K562 (cell line): ENCODE data around the gene CHGA. TPM values are rescaled to one million over a fixed set of nuclear protein-coding genes. Genes with fewer than 3 reads are reported as not detected.
A peak's percentile ranks its signal among the peaks of the same experiment; 100 is the strongest.

Source experiments
- CBFA2T3 ChIP-seq: fragments of 450-650 bp; IDR thresholded peaks from 2 replicates; pipeline ENCODE4 v1.6.1; 2017
- E2F6 ChIP-seq, 2 experiments: IDR thresholded peaks; 2 replicates each; pipeline ENCODE4 v1.6.1; 2011; ENCODE audit warnings: borderline replicate concordance in 1 of 2, control low read depth in 1 of 2, low read depth in 1 of 2, low read length in 1 of 2, mild to moderate bottlenecking in 1 of 2, mixed read lengths in 1 of 2, moderate library complexity in 1 of 2; ENCODE audit not compliant: insufficient read depth in 1 of 2, insufficient read length in 1 of 2, poor library complexity in 1 of 2, severe bottlenecking in 1 of 2; ENCODE audit errors: extremely low read depth in 1 of 2
- EZH2 ChIP-seq: IDR thresholded peaks from 2 replicates; pipeline ENCODE4 v1.6.1; 2012; ENCODE audit warnings: low read depth, mild to moderate bottlenecking, inconsistent platforms, low read length, borderline replicate concordance
- MGA ChIP-seq: fragments of 450-650 bp; IDR thresholded peaks from 2 replicates; pipeline ENCODE4 v1.6.1; 2016; ENCODE audit warnings: mild to moderate bottlenecking, moderate library complexity
- RAD51 ChIP-seq: fragments of 450-650 bp; IDR thresholded peaks from 2 replicates; pipeline ENCODE4 v1.7.1; 2016; ENCODE audit warnings: low read depth, mild to moderate bottlenecking, borderline replicate concordance
- RHOXF2B ChIP-seq: fragments of 250-450 bp; sonication (Bioruptor Pico); conservative IDR thresholded peaks from 2 replicates; pipeline ENCODE4 v1.5.1; 2021
- SP1 ChIP-seq: sonication (generic); formaldehyde crosslinking; IDR thresholded peaks from 2 replicates; pipeline ENCODE4 v1.8.1; 2022; ENCODE audit warnings: mild to moderate bottlenecking, missing genetic modification reagents
- TFAP4 ChIP-seq: sonication (generic); formaldehyde crosslinking; IDR thresholded peaks from 2 replicates; pipeline ENCODE4 v1.8.0; 2022; ENCODE audit warnings: missing genetic modification reagents, mild to moderate bottlenecking, moderate library complexity, borderline replicate concordance
- ZNF644 ChIP-seq: fragments of 200-800 bp; sonication (Bioruptor generic); IDR thresholded peaks from 2 replicates; pipeline ENCODE4 v1.6.1; 2016; ENCODE audit warnings: low read depth, missing genetic modification characterization, missing compliant biosample characterization
- polyA plus RNA-seq, 8 experiments: library from polyadenylated mRNA; depleted of rRNA in 4 of 8; stranded (reverse) in 5 of 8; unstranded in 3 of 8; fragments of >200 nt; fragmentation: Nextera tagmentation in 2 of 8; fragmentation: Illumina TruSeq in 1 of 8; extraction: Ambion mirVana in 2 of 8; extraction: Trizol in 1 of 8; gene quantifications; 2 replicates each; pipeline versions ENCODE4 v1.2.1 to v1.2.3, GENCODE V29; 2011 to 2014; ENCODE audit warnings: inconsistent platforms in 1 of 8, missing spikeins in 1 of 8
- total RNA-seq, 7 experiments: library from RNA; depleted of rRNA in 6 of 7; stranded (reverse); fragments of >200 nt in 6 of 7; fragmentation: Illumina TruSeq in 2 of 7; extraction: Trizol in 2 of 7; gene quantifications; 2 replicates each; pipeline versions ENCODE4 v1.2.1 to v1.2.3, GENCODE V29; 2011 to 2021; ENCODE audit warnings: low replicate concordance in 1 of 7

CHGA gene
- total and polyA plus RNA-seq, 9 of the 15 experiments (the other 6 are each of a cell fraction or from before 2014, with no cell fraction given) = not detected

- TF ChIP-seq RHOXF2B = no peak
- peak; percentile 47 for TF ChIP-seq CBFA2T3
- peak; percentile 60 for TF ChIP-seq MGA
- peak; percentile 79; the same call in 1 of the 2 replicates for TF ChIP-seq TFAP4 (CRISPR knock-in tag)
- TF ChIP-seq E2F6 (IDR thresholded peaks at IDR 0.05; ENCODE audit: borderline replicate concordance in 1 of 2, extremely low read depth in 1 of 2, insufficient read depth in 1 of 2, insufficient read length in 1 of 2, low read depth in 1 of 2, low read length in 1 of 2, poor library complexity in 1 of 2, severe bottlenecking in 1 of 2) = peak in 1 of 2 experiments; percentile 37
- TF ChIP-seq ZNF644 (tag) = no peak
- TF ChIP-seq RAD51 = peak; percentile 48; the same call in 1 of the 2 replicates
- TF ChIP-seq EZH2 = no peak
- TF ChIP-seq SP1 = no peak
Measured at GRCh38 chr14:92943855-92944570, 21.1 kb downstream of the CHGA start (continued).
